Right atrium auricular region (tissue), 2 donors: ENCODE results near the gene AHCTF1. TPM values are rescaled to one million over a fixed set of nuclear protein-coding genes. Genes with fewer than 3 reads are reported as not detected.
"Not testable (repeated sequence)": the region's sequence is repeated elsewhere in the genome, so short reads cannot be mapped to it uniquely, and the experiment has no call there.

Experiments used
- DNase-seq: peaks from one replicate; pipeline ENCODE4 v3.0.0-alpha.2; 2019; ENCODE audit warnings: low spot score
- H3K27ac ChIP-seq, 2 donors: fragments of 200-600 bp; sonication (generic); 1 replicate in 1 of 2; 2 replicates in 1 of 2; pipeline ENCODE4 v1.5.1; 2016 to 2019
- H3K27me3 ChIP-seq, 2 donors: fragments of 200-600 bp; sonication (generic); one replicate each; pipeline versions ENCODE4 v1.5.1 to v1.6.0; 2017 to 2019
- H3K36me3 ChIP-seq: fragments of 200-600 bp; sonication (generic); one replicate; pipeline ENCODE4 v1.5.1; 2016
- H3K4me1 ChIP-seq, 2 donors: fragments of 200-600 bp; sonication (generic); one replicate each; pipeline versions ENCODE4 v1.5.1 to v1.6.0; 2017 to 2019
- H3K4me3 ChIP-seq, 2 donors: fragments of 200-600 bp; sonication (generic); 1 replicate in 1 of 2; 2 replicates in 1 of 2; pipeline ENCODE4 v1.5.1; 2017 to 2019; ENCODE audit warnings: mild to moderate bottlenecking in 1 of 2, moderate library complexity in 1 of 2
- H3K9me3 ChIP-seq, 2 donors: fragments of 200-600 bp; sonication (generic); one replicate each; pipeline ENCODE4 v1.5.1; 2019
- total RNA-seq, 2 donors: library from RNA; depleted of rRNA; stranded (reverse); fragments of >200 nt; gene quantifications; one replicate each; pipeline ENCODE4 v1.1.0, GENCODE V29; 2016
- TF ChIP-seq, protein P1 (sequence below), 2 donors: fragments of 200-600 bp; sonication (generic); IDR thresholded peaks; one replicate each; pipeline ENCODE4 v1.5.1; 2019; ENCODE audit warnings: antibody characterized with exemption in 2 of 2

Gene AHCTF1
- total RNA-seq, 2 donors from 2014 or later = 21.6 to 24.4 TPM

DNA sequence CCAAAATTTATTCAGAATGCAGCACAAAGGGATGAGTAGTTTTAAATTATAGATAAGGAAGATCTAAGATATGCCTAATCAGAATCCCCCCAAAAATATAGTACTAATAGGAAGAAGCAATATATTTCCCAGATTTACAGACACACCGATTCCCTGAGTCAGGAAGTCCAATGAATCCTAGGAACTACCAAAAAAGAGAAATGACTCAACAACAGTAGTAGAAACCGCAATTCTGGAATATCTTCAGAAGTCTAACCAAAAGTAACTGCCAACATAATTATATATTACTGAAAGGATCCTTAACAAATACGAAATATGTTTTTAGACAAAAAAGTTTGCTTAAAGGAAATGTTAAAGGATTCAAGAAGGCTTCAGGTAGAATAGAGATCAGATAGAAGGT lies 10.3 kb downstream of the AHCTF1 start:
- H3K27me3 ChIP-seq = no peaks in the 10 kb centered on the region
- no peak overlapping the region for H3K27ac ChIP-seq
- TF ChIP-seq, protein P1, sequence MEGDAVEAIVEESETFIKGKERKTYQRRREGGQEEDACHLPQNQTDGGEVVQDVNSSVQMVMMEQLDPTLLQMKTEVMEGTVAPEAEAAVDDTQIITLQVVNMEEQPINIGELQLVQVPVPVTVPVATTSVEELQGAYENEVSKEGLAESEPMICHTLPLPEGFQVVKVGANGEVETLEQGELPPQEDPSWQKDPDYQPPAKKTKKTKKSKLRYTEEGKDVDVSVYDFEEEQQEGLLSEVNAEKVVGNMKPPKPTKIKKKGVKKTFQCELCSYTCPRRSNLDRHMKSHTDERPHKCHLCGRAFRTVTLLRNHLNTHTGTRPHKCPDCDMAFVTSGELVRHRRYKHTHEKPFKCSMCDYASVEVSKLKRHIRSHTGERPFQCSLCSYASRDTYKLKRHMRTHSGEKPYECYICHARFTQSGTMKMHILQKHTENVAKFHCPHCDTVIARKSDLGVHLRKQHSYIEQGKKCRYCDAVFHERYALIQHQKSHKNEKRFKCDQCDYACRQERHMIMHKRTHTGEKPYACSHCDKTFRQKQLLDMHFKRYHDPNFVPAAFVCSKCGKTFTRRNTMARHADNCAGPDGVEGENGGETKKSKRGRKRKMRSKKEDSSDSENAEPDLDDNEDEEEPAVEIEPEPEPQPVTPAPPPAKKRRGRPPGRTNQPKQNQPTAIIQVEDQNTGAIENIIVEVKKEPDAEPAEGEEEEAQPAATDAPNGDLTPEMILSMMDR (IDR thresholded peaks at IDR 0.05) = no peak
- H3K9me3 ChIP-seq = no peaks in the 10 kb centered on the region
- DNase-seq = no peak
- H3K36me3 ChIP-seq = peaks cover 6% of the 10 kb centered on the region
- H3K4me1 ChIP-seq = peaks cover 0 to 32% of the 10 kb centered on the region in 2 donors
- H3K4me3 ChIP-seq = no peak overlapping the region

DNA sequence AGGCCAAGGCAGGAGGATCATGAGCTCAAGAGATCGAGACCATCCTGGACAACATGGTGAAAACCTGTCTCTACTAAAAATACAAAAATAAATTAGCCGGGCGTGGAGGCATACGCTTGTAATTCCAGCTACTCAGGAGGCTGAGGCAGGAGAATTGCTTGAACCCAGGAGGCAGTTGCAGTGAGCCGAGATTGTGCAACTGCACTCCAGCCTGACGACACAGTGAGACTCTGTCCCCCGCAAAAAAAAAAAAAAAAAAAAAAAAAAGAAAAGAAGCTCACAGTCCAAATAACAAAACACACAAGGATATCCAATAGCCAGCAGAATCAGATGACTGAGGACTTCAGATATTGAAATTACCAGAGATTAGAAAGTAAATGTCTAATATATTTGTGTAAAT lies 11.8 kb downstream of the AHCTF1 start:
- peaks cover 7% of the 10 kb centered on the region for H3K36me3 ChIP-seq
- no peak overlapping the region for H3K27ac ChIP-seq
- no peaks in the 10 kb centered on the region for H3K27me3 ChIP-seq
- H3K4me1 ChIP-seq = peaks cover 0 to 30% of the 10 kb centered on the region in 2 donors
- DNase-seq = no peak
- no peaks in the 10 kb centered on the region for H3K9me3 ChIP-seq
- no peak overlapping the region for H3K4me3 ChIP-seq
- TF ChIP-seq, protein P1 (IDR thresholded peaks at IDR 0.05) = no peak

- H3K4me3 ChIP-seq, DNase-seq, H3K9me3 ChIP-seq, H3K27me3 ChIP-seq: not testable (repeated sequence)
- H3K27ac ChIP-seq = peak overlapping the region in 1 of 2 donors; percentile 69
- H3K4me1 ChIP-seq = peaks cover 0 to 19% of the 10 kb centered on the region in 2 donors
- H3K36me3 ChIP-seq = peaks cover 33% of the 10 kb centered on the region
These were observed 15.5 kb downstream of the AHCTF1 start for GRCh38 chr1:246916026-246916923.

DNA sequence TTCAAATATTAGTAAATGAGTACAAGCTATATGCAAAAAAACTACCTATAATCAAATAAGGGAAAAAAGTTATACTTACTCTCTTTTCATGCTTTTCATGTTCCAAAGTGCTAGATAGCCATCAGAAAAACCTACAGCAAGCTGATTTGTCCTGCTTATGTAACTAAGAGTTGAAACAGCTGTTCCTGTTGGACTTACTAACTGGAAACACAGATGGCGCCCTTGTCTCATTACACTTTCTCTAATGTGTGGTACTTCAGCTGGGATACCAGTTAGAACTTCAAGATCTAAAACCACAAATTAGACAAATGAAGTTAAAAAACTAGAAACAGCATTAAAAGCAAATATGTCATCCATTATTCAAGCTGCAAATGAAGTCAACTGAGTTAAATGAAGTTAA lies 24.3 kb downstream of the AHCTF1 start:
- Histone ChIP-seq H3K27me3 (no peaks in the 10 kb centered on the region), H3K27ac (no peak overlapping the region), H3K9me3 (no peaks in the 10 kb centered on the region), H3K4me1 (peaks cover 0 to 4% of the 10 kb centered on the region in 2 donors), H3K36me3 (peaks cover 58% of the 10 kb centered on the region), H3K4me3 (no peak overlapping the region)
- DNase-seq = no peak
- TF ChIP-seq, protein P1 (IDR thresholded peaks at IDR 0.05) = peak; percentile 9 to 63

- peaks cover 58% of the 10 kb centered on the region for H3K36me3 ChIP-seq
- H3K4me3 ChIP-seq = no peak overlapping the region
- H3K4me1 ChIP-seq = peaks cover 0 to 4% of the 10 kb centered on the region in 2 donors
- H3K9me3 ChIP-seq = no peaks in the 10 kb centered on the region
- no peaks in the 10 kb centered on the region for H3K27me3 ChIP-seq
- TF ChIP-seq, protein P1 (IDR thresholded peaks at IDR 0.05) = no peak
- no peak overlapping the region for H3K27ac ChIP-seq
- no peak for DNase-seq
These were observed 24.9 kb downstream of the AHCTF1 start for GRCh38 chr1:246906833-246907232.

DNA sequence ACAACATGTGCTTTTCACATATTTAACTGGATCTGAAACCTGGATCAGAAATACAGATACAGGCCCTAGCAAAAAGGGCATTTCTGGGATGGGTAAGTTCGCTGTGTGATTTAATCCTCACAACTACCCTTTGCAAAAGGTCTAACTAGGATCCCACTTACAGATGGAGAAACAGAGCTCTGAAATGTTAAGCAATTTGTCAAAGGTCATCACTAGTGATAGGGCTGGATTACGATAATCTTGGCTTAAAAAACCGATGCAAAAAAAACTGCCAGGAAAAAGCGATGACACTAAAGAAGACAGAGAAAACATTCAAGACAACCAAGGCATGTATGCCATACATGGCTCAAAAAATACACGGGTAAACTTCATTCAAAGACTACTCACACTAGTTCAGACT lies 29.9 kb downstream of the AHCTF1 start:
- Histone ChIP-seq H3K27me3 (no peaks in the 10 kb centered on the region), H3K27ac (no peak overlapping the region), H3K36me3 (peaks cover 95% of the 10 kb centered on the region), H3K4me1 (no peaks in the 10 kb centered on the region), H3K4me3 (no peak overlapping the region), H3K9me3 (no peaks in the 10 kb centered on the region)
- no peak for DNase-seq
- TF ChIP-seq, protein P1 (IDR thresholded peaks at IDR 0.05) = no peak
